HepG2 (cell line): ENCODE measurements around the gene GRM6. TPM values are rescaled to one million over a fixed set of nuclear protein-coding genes. Genes with fewer than 3 reads are reported as not detected.

ENCODE experiments used
- ARID2 ChIP-seq: sonication (generic); formaldehyde crosslinking; IDR thresholded peaks from 2 replicates; pipeline ENCODE4 v1.8.1; 2022; ENCODE audit warnings: mild to moderate bottlenecking, missing genetic modification reagents, borderline replicate concordance
- ATF6 ChIP-seq: sonication (generic); formaldehyde crosslinking; conservative IDR thresholded peaks from 2 replicates; pipeline ENCODE4 v1.4.0; 2020; ENCODE audit warnings: missing genetic modification reagents
- BHLHE40 ChIP-seq: IDR thresholded peaks from 2 replicates; pipeline ENCODE4 v1.6.1; 2011; ENCODE audit warnings: low read length, improper control_type of control experiment
- JUN ChIP-seq: sonication (generic); formaldehyde crosslinking; IDR thresholded peaks from 2 replicates; pipeline ENCODE4 v1.4.0; 2020; ENCODE audit warnings: mild to moderate bottlenecking, missing genetic modification reagents
- JUNB ChIP-seq: sonication (generic); formaldehyde crosslinking; IDR thresholded peaks from 2 replicates; pipeline ENCODE4 v1.8.0; 2022; ENCODE audit warnings: missing genetic modification reagents, mild to moderate bottlenecking, borderline replicate concordance
- MAFG ChIP-seq: sonication (generic); formaldehyde crosslinking; IDR thresholded peaks from 2 replicates; pipeline ENCODE4 v1.5.1; 2020; ENCODE audit warnings: mild to moderate bottlenecking, missing genetic modification reagents
- NCOR1 ChIP-seq: fragments of 200-600 bp; sonication (generic); IDR thresholded peaks from 2 replicates; pipeline ENCODE4 v1.7.0; 2017; ENCODE audit warnings: antibody characterized with exemption, low read length, borderline replicate concordance
- SP140L ChIP-seq: sonication (generic); formaldehyde crosslinking; IDR thresholded peaks from 2 replicates; pipeline ENCODE4 v1.4.0; 2020; ENCODE audit warnings: missing genetic modification reagents, borderline replicate concordance
- ZBTB38 ChIP-seq: sonication (generic); formaldehyde crosslinking; IDR thresholded peaks from 2 replicates; pipeline ENCODE4 v1.5.1; 2020; ENCODE audit warnings: mild to moderate bottlenecking, missing genetic modification reagents
- ZBTB40 ChIP-seq, 2 experiments: fragments of 450-650 bp in 1 of 2; sonication (generic) in 1 of 2; formaldehyde crosslinking in 1 of 2; IDR thresholded peaks; 2 replicates each; pipeline versions ENCODE4 v1.6.1 to v1.8.0; 2016 to 2022; ENCODE audit warnings: antibody characterized with exemption in 1 of 2, mild to moderate bottlenecking in 1 of 2, missing genetic modification reagents in 1 of 2
- ZFP90 ChIP-seq: sonication (generic); formaldehyde crosslinking; IDR thresholded peaks from 2 replicates; pipeline ENCODE4 v1.8.0; 2022; ENCODE audit warnings: missing genetic modification reagents, mild to moderate bottlenecking, inconsistent platforms, borderline replicate concordance
- ZNF143 ChIP-seq: sonication (generic); formaldehyde crosslinking; IDR thresholded peaks from 2 replicates; pipeline ENCODE4 v1.4.0; 2020; ENCODE audit warnings: missing genetic modification reagents
- ZNF530 ChIP-seq: sonication (generic); formaldehyde crosslinking; IDR thresholded peaks from 2 replicates; pipeline ENCODE4 v1.5.0; 2020; ENCODE audit warnings: low read depth, mild to moderate bottlenecking, missing genetic modification reagents
- ZSCAN29 ChIP-seq: sonication (generic); formaldehyde crosslinking; conservative IDR thresholded peaks from 2 replicates; pipeline ENCODE4 v1.4.0; 2020; ENCODE audit warnings: mild to moderate bottlenecking, missing genetic modification reagents
- ZSCAN9 ChIP-seq: IDR thresholded peaks from 2 replicates; pipeline ENCODE4 v1.6.1; 2016; ENCODE audit warnings: borderline replicate concordance
- polyA plus RNA-seq, 8 experiments: library from polyadenylated mRNA; depleted of rRNA in 3 of 8; stranded (reverse) in 7 of 8; unstranded in 1 of 8; fragments of >200 nt; fragmentation: Illumina TruSeq in 4 of 8; extraction: Trizol in 4 of 8; gene quantifications; 2 replicates each; pipeline versions ENCODE4 v1.2.1 to v1.2.3, GENCODE V29; 2011 to 2016; ENCODE audit warnings: low read depth in 4 of 8, missing spikeins in 1 of 8, mixed read lengths in 1 of 8; ENCODE audit not compliant: insufficient read depth in 1 of 8
- total RNA-seq, 5 experiments: library from RNA; depleted of rRNA; stranded (reverse); fragments of >200 nt; fragmentation: Illumina TruSeq; extraction: Trizol; gene quantifications; 2 replicates each; pipeline ENCODE4 v1.2.3, GENCODE V29; 2016; ENCODE audit warnings: low read depth in 1 of 5
- TF ChIP-seq, protein P1 (sequence below): sonication (generic); formaldehyde crosslinking; IDR thresholded peaks from 2 replicates; pipeline ENCODE4 v1.5.0; 2020; ENCODE audit warnings: mild to moderate bottlenecking, missing genetic modification reagents

The GRM6 gene
- total and polyA plus RNA-seq, 2 of the 13 experiments (the other 11 are each of a cell fraction or from before 2014, with no cell fraction given) = not detected

DNA sequence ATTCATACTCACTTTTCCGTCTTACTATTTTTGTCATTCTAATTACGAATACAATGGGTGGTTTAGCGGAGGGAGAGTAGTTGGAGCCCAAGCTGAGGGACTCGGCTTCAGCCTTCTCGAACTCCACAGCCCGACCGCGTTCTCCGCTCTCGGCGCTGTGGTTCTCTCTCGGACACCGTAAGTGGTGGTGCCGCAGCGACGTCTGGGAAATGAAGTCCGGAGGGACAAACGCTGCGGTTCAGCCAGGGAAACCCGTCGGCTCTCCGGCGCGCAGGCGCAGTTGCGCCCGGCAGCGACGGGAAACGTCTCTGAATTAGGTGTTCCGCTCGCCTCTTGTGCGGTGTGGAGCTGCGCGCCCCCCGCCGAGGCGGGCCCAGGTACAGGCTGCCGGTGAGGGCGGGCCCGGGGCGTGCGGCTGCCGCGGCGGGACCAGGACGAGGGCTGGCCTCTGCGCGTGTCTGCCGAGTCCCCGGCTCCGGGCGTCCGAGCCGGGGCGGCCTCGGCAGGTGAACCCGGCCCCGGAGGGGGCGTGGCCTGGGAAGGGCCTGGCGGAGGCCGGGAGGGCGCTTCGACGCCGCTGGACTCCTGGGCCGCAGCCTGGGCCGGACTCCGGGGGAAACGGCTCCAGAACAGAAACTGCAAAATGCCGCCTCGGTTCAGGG is 28.5 kb upstream of the GRM6 start, which contains the start of gene ZNF879 (continued):
- TF ChIP-seq SP140L (no peak), ZBTB40 (IDR thresholded peaks at IDR 0.05) (no peak), ZBTB40 (CRISPR knock-in tag; IDR thresholded peaks at IDR 0.05) (no peak; the same call in 1 of the 2 replicates), ATF6 (CRISPR knock-in tag) (no peak), BHLHE40 (no peak), ZNF143 (CRISPR knock-in tag) (peak; percentile 98), ZFP90 (CRISPR knock-in tag) (peak; percentile 87; the same call in 1 of the 2 replicates), ZBTB38 (CRISPR knock-in tag) (peak; percentile 38; the same call in 1 of the 2 replicates), ZNF530 (CRISPR knock-in tag) (no peak), JUNB (CRISPR knock-in tag) (no peak), MAFG (CRISPR knock-in tag) (no peak), ZSCAN9 (no peak), ZSCAN29 (CRISPR knock-in tag) (no peak), ARID2 (CRISPR knock-in tag) (no peak), JUN (CRISPR knock-in tag) (no peak), NCOR1 (no peak)
- TF ChIP-seq, protein P1, sequence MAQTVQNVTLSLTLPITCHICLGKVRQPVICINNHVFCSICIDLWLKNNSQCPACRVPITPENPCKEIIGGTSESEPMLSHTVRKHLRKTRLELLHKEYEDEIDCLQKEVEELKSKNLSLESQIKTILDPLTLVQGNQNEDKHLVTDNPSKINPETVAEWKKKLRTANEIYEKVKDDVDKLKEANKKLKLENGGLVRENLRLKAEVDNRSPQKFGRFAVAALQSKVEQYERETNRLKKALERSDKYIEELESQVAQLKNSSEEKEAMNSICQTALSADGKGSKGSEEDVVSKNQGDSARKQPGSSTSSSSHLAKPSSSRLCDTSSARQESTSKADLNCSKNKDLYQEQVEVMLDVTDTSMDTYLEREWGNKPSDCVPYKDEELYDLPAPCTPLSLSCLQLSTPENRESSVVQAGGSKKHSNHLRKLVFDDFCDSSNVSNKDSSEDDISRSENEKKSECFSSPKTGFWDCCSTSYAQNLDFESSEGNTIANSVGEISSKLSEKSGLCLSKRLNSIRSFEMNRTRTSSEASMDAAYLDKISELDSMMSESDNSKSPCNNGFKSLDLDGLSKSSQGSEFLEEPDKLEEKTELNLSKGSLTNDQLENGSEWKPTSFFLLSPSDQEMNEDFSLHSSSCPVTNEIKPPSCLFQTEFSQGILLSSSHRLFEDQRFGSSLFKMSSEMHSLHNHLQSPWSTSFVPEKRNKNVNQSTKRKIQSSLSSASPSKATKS (CRISPR knock-in tag) = no peak
